GM21515 (cell line): ENCODE results near the gene QSOX1.

Experiments
- ATAC-seq: cut with Tn5 transposase; IDR thresholded peaks from one replicate; pipeline ENCODE4 v1.9.1; 2021; ENCODE audit not compliant: unreplicated experiment

Gene QSOX1

GRCh38 chr1:180167721-180168467 is 13.2 kb downstream of the QSOX1 start:
- ATAC-seq: no peak

- peak; percentile 72 for ATAC-seq
Measured at GRCh38 chr1:180168786-180169639, 14.3 kb downstream of the QSOX1 start.

GRCh38 chr1:180169640-180170195 is 15.0 kb downstream of the QSOX1 start:
- no peak for ATAC-seq

GRCh38 chr1:180170546-180171151 is 16.0 kb downstream of the QSOX1 start:
- ATAC-seq: no peak

GRCh38 chr1:180171691-180172090 is 17.0 kb downstream of the QSOX1 start:
- no peak for ATAC-seq

GRCh38 chr1:180173451-180173850 is 18.8 kb downstream of the QSOX1 start:
- no peak for ATAC-seq

- no peak for ATAC-seq
Measured at GRCh38 chr1:180173952-180174351, 19.3 kb downstream of the QSOX1 start.

GRCh38 chr1:180175291-180175690 is 20.6 kb downstream of the QSOX1 start:
- ATAC-seq: no peak

- no peak for ATAC-seq
Measured at GRCh38 chr1:180175806-180176205, 21.1 kb downstream of the QSOX1 start.

GRCh38 chr1:180176965-180177364 is 22.3 kb downstream of the QSOX1 start:
- no peak for ATAC-seq

GRCh38 chr1:180177931-180178330 is 23.3 kb downstream of the QSOX1 start:
- no peak for ATAC-seq

- no peak for ATAC-seq
Measured at GRCh38 chr1:180178511-180179161, 24.0 kb downstream of the QSOX1 start.

- no peak for ATAC-seq
Measured at GRCh38 chr1:180179162-180179957, 24.7 kb downstream of the QSOX1 start.

GRCh38 chr1:180181048-180181447 is 26.4 kb downstream of the QSOX1 start:
- no peak for ATAC-seq

GRCh38 chr1:180181996-180182642 is 27.4 kb downstream of the QSOX1 start:
- no peak for ATAC-seq

- ATAC-seq: no peak
Measured at GRCh38 chr1:180182643-180183311, 28.1 kb downstream of the QSOX1 start.

- no peak for ATAC-seq
Measured at GRCh38 chr1:180183426-180183825, 28.8 kb downstream of the QSOX1 start.

GRCh38 chr1:180184041-180184440 is 29.4 kb downstream of the QSOX1 start:
- no peak for ATAC-seq

- no peak for ATAC-seq
Measured at GRCh38 chr1:180185281-180185680, 30.6 kb downstream of the QSOX1 start.
